Panc1 (cell line): ENCODE measurements around the gene MACROD2. TPM values are rescaled to one million over a fixed set of nuclear protein-coding genes. Genes with fewer than 3 reads are reported as not detected.

ENCODE experiments used
- ATAC-seq: fragments of 200-7000 bp; cut with Tn5 transposase; 2 replicates; pipeline ENCODE4 v1.9.1; 2020; ENCODE audit warnings: mild to moderate bottlenecking, moderate library complexity
- BruUV-seq: library from RNA; stranded (reverse); fragments of 400-500 nt; replicated peaks from 2 replicates; lab custom pipeline; 2021; lab: Mats Ljungman, UMichigan
- CTCF ChIA-PET: fragments of 300-600 bp; sonication (Branson Sonifier 250); formaldehyde crosslinking; loops from one replicate; lab custom pipeline; 2022; ENCODE audit warnings: antibody characterized with exemption; lab: Charles Lee
- POLR2A ChIA-PET: fragments of 300-600 bp; sonication (Branson Sonifier 250); formaldehyde crosslinking; loops from one replicate; lab custom pipeline; 2022; ENCODE audit warnings: antibody characterized with exemption; lab: Charles Lee
- DNase-seq: peaks from one replicate; pipeline ENCODE4 v3.0.0-alpha.2; 2010; ENCODE audit warnings: low read depth, low spot score
- H3K27ac ChIP-seq: 2 replicates; pipeline ENCODE4 v1.5.1; 2011; ENCODE audit warnings: mild to moderate bottlenecking, low read length, inconsistent platforms
- H3K27me3 ChIP-seq: fragments of 200-500 bp; sonication (Bioruptor generic); 2 replicates; pipeline ENCODE4 v1.6.0; 2014; ENCODE audit warnings: low read length, inconsistent platforms; ENCODE audit not compliant: control insufficient read depth, insufficient read depth
- H3K36me3 ChIP-seq: fragments of 200-500 bp; sonication (Bioruptor generic); 2 replicates; pipeline ENCODE4 v1.5.1; 2014; ENCODE audit warnings: inconsistent platforms, mild to moderate bottlenecking, low read length, moderate library complexity; ENCODE audit not compliant: control insufficient read depth, insufficient read depth
- H3K4me1 ChIP-seq: 2 replicates; pipeline ENCODE4 v1.5.1; 2011; ENCODE audit warnings: inconsistent platforms, mild to moderate bottlenecking, low read length, moderate library complexity; ENCODE audit not compliant: control insufficient read depth, insufficient read depth
- H3K4me3 ChIP-seq, 2 experiments: 2 replicates each; pipeline ENCODE4 v1.5.1; 2011 to 2012; ENCODE audit warnings: low read depth in 2 of 2, low read length in 2 of 2, mild to moderate bottlenecking in 2 of 2, inconsistent platforms in 1 of 2, moderate library complexity in 1 of 2
- H3K9me3 ChIP-seq: fragments of 200-500 bp; sonication (Bioruptor generic); 2 replicates; pipeline ENCODE4 v1.5.1; 2014; ENCODE audit warnings: low read depth, mild to moderate bottlenecking, inconsistent platforms, low read length, moderate library complexity; ENCODE audit not compliant: control insufficient read depth, insufficient read depth
- CTCF ChIP-seq: fragments of 450-650 bp; IDR thresholded peaks from 2 replicates; pipeline ENCODE4 v1.5.1; 2017; ENCODE audit warnings: mild to moderate bottlenecking
- POLR2AphosphoS5 ChIP-seq: IDR thresholded peaks from 2 replicates; pipeline ENCODE4 v1.6.1; 2012; ENCODE audit warnings: mild to moderate bottlenecking, low read depth, low read length, moderate library complexity
- REST ChIP-seq, 2 experiments: IDR thresholded peaks; 2 replicates each; pipeline ENCODE4 v1.6.1; 2011 to 2012; ENCODE audit warnings: low read depth in 2 of 2, control low read depth in 1 of 2, low read length in 1 of 2, mild to moderate bottlenecking in 1 of 2, moderate library complexity in 1 of 2; ENCODE audit not compliant: insufficient read depth in 1 of 2
- SIN3A ChIP-seq: IDR thresholded peaks from 2 replicates; pipeline ENCODE4 v1.6.1; 2012; ENCODE audit warnings: low read depth, mild to moderate bottlenecking, low read length, moderate library complexity, borderline replicate concordance; ENCODE audit not compliant: insufficient read depth
- TCF7L2 ChIP-seq: IDR thresholded peaks from 2 replicates; pipeline ENCODE4 v1.6.1; 2011; ENCODE audit warnings: mild to moderate bottlenecking, low read depth, low read length, inconsistent platforms
- in situ Hi-C: cut with HindIII; loops from 2 replicates; pipeline ENCODE4 v1.10.0; 2016; ENCODE audit warnings: low sequenced_read_pairs, low pct_unique_long_range_greater_than_20kb
- intact Hi-C: fragments of 100-400 bp; cut with micrococcal nuclease; formaldehyde crosslinking; loops from one replicate; pipeline ENCODE4 v1.10.0; 2022; ENCODE audit not compliant: unreplicated experiment
- total RNA-seq: library from RNA; stranded (reverse); gene quantifications from one replicate; pipeline ENCODE4 v1.2.1, GENCODE V29; 2021; ENCODE audit not compliant: unreplicated experiment

MACROD2 gene
- total RNA-seq, 1 experiment from 2014 or later, result 1.2 TPM

GRCh38 chr20:15931897-15932296 is 1936.6 kb downstream of the MACROD2 start:
- no TSS peak for BruUV-seq
- H3K36me3 ChIP-seq, result no peaks in the 10 kb centered on the region
- H3K4me3 ChIP-seq, result no peak overlapping the region
- DNase-seq (no peak), ATAC-seq (no peak)
- CTCF ChIA-PET, result no interaction called here
- TF ChIP-seq REST (IDR thresholded peaks at IDR 0.05; ENCODE audit: insufficient read depth in 1 of 2, low read depth in 2 of 2, low read length in 1 of 2), result no peak
- no peak for TF ChIP-seq TCF7L2
- TF ChIP-seq CTCF, result no peak
- TF ChIP-seq POLR2AphosphoS5, result no peak
- TF ChIP-seq SIN3A, result no peak
- H3K27ac ChIP-seq, result no peak overlapping the region
- POLR2A ChIA-PET, result interaction anchor here (0.5 kb wide), 1 partner anchor 1937 kb away, joined by 3 read pairs; no protein-coding TSS in a partner anchor
- in situ Hi-C loops (no loop called here), intact Hi-C loops (no loop called here)
- H3K4me1 ChIP-seq, result no peaks in the 10 kb centered on the region
- no peaks in the 10 kb centered on the region for H3K27me3 ChIP-seq
- no peaks in the 10 kb centered on the region for H3K9me3 ChIP-seq

GRCh38 chr20:15937179-15937578 is 1941.9 kb downstream of the MACROD2 start:
- Histone ChIP-seq H3K36me3 (no peaks in the 10 kb centered on the region), H3K9me3 (peaks cover 3% of the 10 kb centered on the region; the same call in 1 of the 2 replicates), H3K4me3 (no peak overlapping the region), H3K27ac (no peak overlapping the region), H3K4me1 (no peaks in the 10 kb centered on the region), H3K27me3 (no peaks in the 10 kb centered on the region)
- ATAC-seq, result no peak
- no TSS peak for BruUV-seq
- CTCF ChIA-PET, result no interaction called here
- TF ChIP-seq CTCF (no peak), REST (IDR thresholded peaks at IDR 0.05; ENCODE audit: insufficient read depth in 1 of 2, low read depth in 2 of 2, low read length in 1 of 2) (no peak)
- intact Hi-C loops (no loop called here), in situ Hi-C loops (no loop called here)
- POLR2A ChIA-PET, result no interaction called here
- DNase-seq, result no peak
